ENCODE measurements around the gene CEP83. TPM values are rescaled to one million over a fixed set of nuclear protein-coding genes. Genes with fewer than 3 reads are reported as not detected.

The CEP83 gene
- total RNA-seq, 1 donor from 2014 or later = 13.4 TPM

DNA sequence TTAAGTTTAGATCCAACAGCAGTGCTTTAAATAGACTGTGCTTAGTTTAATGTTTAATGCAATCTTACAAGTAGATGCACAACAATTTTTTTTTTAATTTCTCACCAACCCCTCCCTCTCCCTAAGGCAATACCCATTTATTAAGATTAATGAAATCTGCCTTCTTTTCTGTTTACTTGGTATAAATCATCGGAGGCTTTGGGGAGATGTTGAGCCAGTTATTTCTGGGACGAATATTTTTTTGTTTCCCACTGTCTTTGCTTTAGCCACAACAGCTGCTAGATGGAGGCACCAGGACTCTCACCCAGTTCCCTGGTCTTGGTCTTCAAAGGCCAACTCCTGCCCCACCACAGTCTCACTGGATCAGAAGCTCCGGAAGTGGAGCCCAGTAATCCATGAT, 197.9 kb downstream of the CEP83 start:
- TF ChIP-seq, protein P1, sequence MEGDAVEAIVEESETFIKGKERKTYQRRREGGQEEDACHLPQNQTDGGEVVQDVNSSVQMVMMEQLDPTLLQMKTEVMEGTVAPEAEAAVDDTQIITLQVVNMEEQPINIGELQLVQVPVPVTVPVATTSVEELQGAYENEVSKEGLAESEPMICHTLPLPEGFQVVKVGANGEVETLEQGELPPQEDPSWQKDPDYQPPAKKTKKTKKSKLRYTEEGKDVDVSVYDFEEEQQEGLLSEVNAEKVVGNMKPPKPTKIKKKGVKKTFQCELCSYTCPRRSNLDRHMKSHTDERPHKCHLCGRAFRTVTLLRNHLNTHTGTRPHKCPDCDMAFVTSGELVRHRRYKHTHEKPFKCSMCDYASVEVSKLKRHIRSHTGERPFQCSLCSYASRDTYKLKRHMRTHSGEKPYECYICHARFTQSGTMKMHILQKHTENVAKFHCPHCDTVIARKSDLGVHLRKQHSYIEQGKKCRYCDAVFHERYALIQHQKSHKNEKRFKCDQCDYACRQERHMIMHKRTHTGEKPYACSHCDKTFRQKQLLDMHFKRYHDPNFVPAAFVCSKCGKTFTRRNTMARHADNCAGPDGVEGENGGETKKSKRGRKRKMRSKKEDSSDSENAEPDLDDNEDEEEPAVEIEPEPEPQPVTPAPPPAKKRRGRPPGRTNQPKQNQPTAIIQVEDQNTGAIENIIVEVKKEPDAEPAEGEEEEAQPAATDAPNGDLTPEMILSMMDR (IDR thresholded peaks at IDR 0.05; ENCODE audit: partially characterized antibody, unreplicated experiment) = no peak
- no peaks in the 10 kb centered on the region for H3K27me3 Mint-ChIP-seq (ENCODE audit: unreplicated experiment)
- no peaks in the 10 kb centered on the region for H3K9me3 Mint-ChIP-seq (ENCODE audit: unreplicated experiment)
- peaks cover under 1% of the 10 kb centered on the region for H3K36me3 Mint-ChIP-seq (ENCODE audit: unreplicated experiment)
- no peaks in the 10 kb centered on the region for H3K4me1 Mint-ChIP-seq (ENCODE audit: low read depth, unreplicated experiment)
- no peak overlapping the region for H3K4me3 Mint-ChIP-seq (ENCODE audit: unreplicated experiment)
- DNase-seq = no peak
- H3K27ac Mint-ChIP-seq (ENCODE audit: unreplicated experiment) = no peak overlapping the region

DNA sequence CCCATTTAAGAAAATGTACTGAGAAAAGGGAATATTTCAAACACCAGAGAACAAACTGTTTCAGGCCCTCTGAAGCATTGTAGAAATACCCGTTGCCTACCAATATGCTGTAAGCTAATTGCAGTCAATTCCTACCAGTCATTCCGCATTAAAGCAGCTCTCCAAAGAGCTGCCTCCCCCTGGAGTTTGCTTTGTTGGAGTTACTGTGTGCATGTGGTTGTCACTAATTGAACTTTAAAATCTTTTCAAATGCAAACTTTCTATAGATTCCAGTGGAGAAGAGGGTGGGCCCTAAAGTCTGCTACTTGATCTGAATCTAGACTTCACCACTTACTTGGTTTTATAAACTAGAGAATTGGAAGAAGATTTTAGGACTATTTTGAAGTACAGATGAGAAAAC, 198.5 kb downstream of the CEP83 start:
- H3K27me3 Mint-ChIP-seq (ENCODE audit: unreplicated experiment) = no peaks in the 10 kb centered on the region
- TF ChIP-seq, protein P1 (IDR thresholded peaks at IDR 0.05; ENCODE audit: partially characterized antibody, unreplicated experiment) = no peak
- no peak for DNase-seq
- H3K27ac Mint-ChIP-seq (ENCODE audit: unreplicated experiment) = no peak overlapping the region
- peaks cover 3% of the 10 kb centered on the region for H3K36me3 Mint-ChIP-seq (ENCODE audit: unreplicated experiment)
- H3K9me3 Mint-ChIP-seq (ENCODE audit: unreplicated experiment) = no peaks in the 10 kb centered on the region
- no peaks in the 10 kb centered on the region for H3K4me1 Mint-ChIP-seq (ENCODE audit: low read depth, unreplicated experiment)
- no peak overlapping the region for H3K4me3 Mint-ChIP-seq (ENCODE audit: unreplicated experiment)

DNA sequence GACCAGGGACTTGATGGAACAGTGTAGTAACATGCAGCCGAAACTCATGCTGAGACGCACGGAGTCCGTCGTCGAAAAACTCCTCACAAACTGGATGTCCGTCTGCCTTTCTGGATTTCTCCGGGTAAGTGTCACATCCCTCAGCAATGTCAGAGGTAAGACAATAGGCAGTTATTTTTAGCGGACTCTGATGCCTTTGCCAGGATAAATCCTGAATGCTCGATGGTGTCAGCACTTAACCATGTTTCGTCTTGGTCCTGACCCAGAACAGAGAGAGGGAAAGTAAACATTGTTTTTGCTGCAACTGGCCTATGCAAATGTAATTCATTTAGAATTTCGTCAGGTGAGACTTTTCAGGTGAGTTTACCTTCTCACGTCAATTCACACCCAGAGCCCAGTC, 198.9 kb downstream of the CEP83 start:
- Mint-ChIP-seq H3K27ac (ENCODE audit: unreplicated experiment) (no peak overlapping the region), H3K9me3 (ENCODE audit: unreplicated experiment) (no peaks in the 10 kb centered on the region), H3K27me3 (ENCODE audit: unreplicated experiment) (no peaks in the 10 kb centered on the region), H3K4me1 (ENCODE audit: low read depth, unreplicated experiment) (no peaks in the 10 kb centered on the region), H3K36me3 (ENCODE audit: unreplicated experiment) (peaks cover 7% of the 10 kb centered on the region), H3K4me3 (ENCODE audit: unreplicated experiment) (no peak overlapping the region)
- TF ChIP-seq, protein P1 (IDR thresholded peaks at IDR 0.05; ENCODE audit: partially characterized antibody, unreplicated experiment) = no peak
- no peak for DNase-seq

DNA sequence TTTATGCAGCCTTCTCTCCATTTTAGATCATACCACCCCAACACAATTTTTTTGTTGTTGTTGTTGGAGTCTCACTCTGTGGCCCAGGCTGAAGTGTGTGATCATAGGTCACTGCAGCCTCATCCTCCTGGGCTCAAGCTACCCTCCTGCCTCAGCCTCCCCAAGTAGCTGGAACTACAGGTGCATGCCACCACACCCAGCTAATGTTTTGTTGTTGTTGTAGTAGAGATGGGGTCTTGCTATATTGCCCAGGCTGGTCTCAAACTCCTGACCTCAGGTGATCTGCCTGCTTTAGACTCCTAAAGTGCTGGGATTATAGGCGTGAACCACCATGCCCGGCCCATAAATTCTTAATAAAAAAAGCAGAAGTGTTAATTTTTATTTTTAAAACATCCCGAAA, 199.7 kb downstream of the CEP83 start:
- no peak overlapping the region for H3K27ac Mint-ChIP-seq (ENCODE audit: unreplicated experiment)

DNA sequence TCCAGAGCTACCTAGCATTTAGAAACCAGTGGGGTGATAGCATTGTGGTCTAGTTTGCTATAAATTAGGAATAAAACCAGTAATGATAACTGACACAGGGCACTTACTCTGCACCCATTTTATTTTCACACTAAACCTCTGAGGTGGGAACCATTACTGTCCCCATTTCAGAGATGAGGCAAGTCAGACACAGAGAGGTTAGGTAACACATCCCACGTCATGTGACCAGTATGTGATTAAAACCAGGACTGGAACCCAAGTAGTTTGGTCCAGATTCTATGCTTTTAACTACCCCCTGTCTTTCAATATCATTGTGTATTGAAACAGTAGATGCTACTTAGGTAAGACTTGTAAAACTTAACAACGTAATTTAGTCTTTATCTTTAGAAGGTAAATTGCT, 201.1 kb downstream of the CEP83 start:
- H3K4me1 Mint-ChIP-seq (ENCODE audit: low read depth, unreplicated experiment) = no peaks in the 10 kb centered on the region
- H3K4me3 Mint-ChIP-seq (ENCODE audit: unreplicated experiment) = no peak overlapping the region
- peaks cover 2% of the 10 kb centered on the region for H3K27me3 Mint-ChIP-seq (ENCODE audit: unreplicated experiment)

More for the DNA sequence above, 199.7 kb downstream of the CEP83 start:
- TF ChIP-seq, protein P1 (IDR thresholded peaks at IDR 0.05; ENCODE audit: partially characterized antibody, unreplicated experiment) = no peak
- Mint-ChIP-seq H3K4me1 (ENCODE audit: low read depth, unreplicated experiment) (no peaks in the 10 kb centered on the region), H3K36me3 (ENCODE audit: unreplicated experiment) (peaks cover 7% of the 10 kb centered on the region), H3K4me3 (ENCODE audit: unreplicated experiment) (no peak overlapping the region), H3K9me3 (ENCODE audit: unreplicated experiment) (no peaks in the 10 kb centered on the region), H3K27me3 (ENCODE audit: unreplicated experiment) (no peaks in the 10 kb centered on the region)
- no peak for DNase-seq

More for the DNA sequence above, 201.1 kb downstream of the CEP83 start:
- Mint-ChIP-seq H3K27ac (ENCODE audit: unreplicated experiment) (no peak overlapping the region), H3K36me3 (ENCODE audit: unreplicated experiment) (peaks cover 7% of the 10 kb centered on the region), H3K9me3 (ENCODE audit: unreplicated experiment) (no peaks in the 10 kb centered on the region)
- DNase-seq = no peak
- TF ChIP-seq, protein P1 (IDR thresholded peaks at IDR 0.05; ENCODE audit: partially characterized antibody, unreplicated experiment) = no peak

Other genes starting within 250 kb of the CEP83 start
- gene TMCC3, start 190.7 kb upstream of the CEP83 start, total RNA-seq (ENCODE audit: unreplicated experiment) = 5.7 TPM